ENCODE data around the gene CHAMP1. TPM values are rescaled to one million over a fixed set of nuclear protein-coding genes. Genes with fewer than 3 reads are reported as not detected.

The CHAMP1 gene
- total and polyA plus RNA-seq, 2 donors (not counting 3 experiments of a cell fraction or from before 2014, with no cell fraction given): 19.2 to 24.1 TPM

DNA sequence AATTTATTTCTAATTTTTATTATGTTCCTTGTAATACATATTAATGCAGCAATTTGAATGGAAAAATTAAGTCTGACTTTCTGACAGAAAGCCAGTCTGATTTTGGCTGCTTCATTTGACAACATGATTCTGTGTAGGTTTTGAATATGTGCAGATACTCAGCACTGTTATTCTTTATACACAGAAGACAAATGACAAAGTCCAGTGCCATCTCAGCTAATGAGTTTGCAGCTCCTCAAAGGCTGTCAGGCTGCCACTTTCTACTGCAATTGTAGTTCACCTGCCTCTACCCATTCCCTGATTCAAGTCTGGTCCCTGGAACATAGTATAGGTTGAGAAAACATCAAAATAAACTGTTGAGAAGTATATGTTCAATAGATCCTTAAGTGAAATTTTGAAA is 2.9 kb upstream of the CHAMP1 start:
- ChIA-PET POLR2A (no interaction called here), CTCF (interaction anchor here (1.4 kb wide), 1 partner anchor 26 kb away, joined by 3 read pairs; no protein-coding TSS in a partner anchor)
- DNase-seq (ENCODE audit: low read depth, low spot score): no peak
- no peaks in the 10 kb centered on the region for H4K20me1 ChIP-seq (replicated peaks; ENCODE audit: control insufficient read depth, extremely low read depth, insufficient read depth, low read length)
- no peaks in the 10 kb centered on the region for H3K27me3 ChIP-seq (ENCODE audit: control insufficient read depth in 2 of 2, insufficient read depth in 2 of 2, low read length in 2 of 2)
- intact Hi-C loops (cut with micrococcal nuclease): no loop called here
- no peak overlapping the region for H3K27ac ChIP-seq (ENCODE audit: insufficient read depth, low read depth, low read length)
- no peaks in the 10 kb centered on the region for H3K9me1 ChIP-seq (replicated peaks; ENCODE audit: control insufficient read depth, extremely low read depth, insufficient read depth, low read length)
- no peak overlapping the region for H3K4me3 ChIP-seq (replicated peaks in 1 of 3; ENCODE audit: insufficient read depth in 1 of 3, low read depth in 1 of 3, low read length in 3 of 3)
- no peak overlapping the region for H3K9ac ChIP-seq (replicated peaks; ENCODE audit: extremely low read depth, insufficient read depth, low read length)
- FAIRE-seq: no peak
- dilution Hi-C loops (cut with MboI; ENCODE audit: extremely low pct_ligation_motif_present, low sequenced_read_pairs): no loop called here
- no peak for TF ChIP-seq GATA2 (IDR thresholded peaks at IDR 0.05; ENCODE audit: insufficient read depth, insufficient read length, low read depth, low read length)
- TF ChIP-seq, protein P1, sequence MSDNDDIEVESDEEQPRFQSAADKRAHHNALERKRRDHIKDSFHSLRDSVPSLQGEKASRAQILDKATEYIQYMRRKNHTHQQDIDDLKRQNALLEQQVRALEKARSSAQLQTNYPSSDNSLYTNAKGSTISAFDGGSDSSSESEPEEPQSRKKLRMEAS (IDR thresholded peaks at IDR 0.05; ENCODE audit: insufficient read depth, insufficient read length): no peak
- TF ChIP-seq, protein P2, sequence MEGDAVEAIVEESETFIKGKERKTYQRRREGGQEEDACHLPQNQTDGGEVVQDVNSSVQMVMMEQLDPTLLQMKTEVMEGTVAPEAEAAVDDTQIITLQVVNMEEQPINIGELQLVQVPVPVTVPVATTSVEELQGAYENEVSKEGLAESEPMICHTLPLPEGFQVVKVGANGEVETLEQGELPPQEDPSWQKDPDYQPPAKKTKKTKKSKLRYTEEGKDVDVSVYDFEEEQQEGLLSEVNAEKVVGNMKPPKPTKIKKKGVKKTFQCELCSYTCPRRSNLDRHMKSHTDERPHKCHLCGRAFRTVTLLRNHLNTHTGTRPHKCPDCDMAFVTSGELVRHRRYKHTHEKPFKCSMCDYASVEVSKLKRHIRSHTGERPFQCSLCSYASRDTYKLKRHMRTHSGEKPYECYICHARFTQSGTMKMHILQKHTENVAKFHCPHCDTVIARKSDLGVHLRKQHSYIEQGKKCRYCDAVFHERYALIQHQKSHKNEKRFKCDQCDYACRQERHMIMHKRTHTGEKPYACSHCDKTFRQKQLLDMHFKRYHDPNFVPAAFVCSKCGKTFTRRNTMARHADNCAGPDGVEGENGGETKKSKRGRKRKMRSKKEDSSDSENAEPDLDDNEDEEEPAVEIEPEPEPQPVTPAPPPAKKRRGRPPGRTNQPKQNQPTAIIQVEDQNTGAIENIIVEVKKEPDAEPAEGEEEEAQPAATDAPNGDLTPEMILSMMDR (IDR thresholded peaks at IDR 0.05; ENCODE audit: extremely low read depth in 1 of 2, insufficient read depth in 1 of 2, low read depth in 1 of 2, low read length in 2 of 2): no peak
- TF ChIP-seq POLR2AphosphoS5 (IDR thresholded peaks at IDR 0.05; ENCODE audit: insufficient read depth, low read depth, low read length): no peak
- H3K79me2 ChIP-seq (ENCODE audit: control insufficient read depth, insufficient read depth, low read length): peaks cover 19% of the 10 kb centered on the region
- no peak overlapping the region for H3K4me2 ChIP-seq (ENCODE audit: insufficient read depth, low read length)
- no TSS peak for BruUV-seq (replicated peaks)
- H3K36me3 ChIP-seq (ENCODE audit: control insufficient read depth in 2 of 2, extremely low read depth in 1 of 2, insufficient read depth in 2 of 2, low read length in 2 of 2): peaks cover 2 to 4% of the 10 kb centered on the region in 2 experiments
- no peaks in the 10 kb centered on the region for H3K9me3 ChIP-seq (replicated peaks; ENCODE audit: control insufficient read depth, insufficient read depth, low read length)
- H2AFZ ChIP-seq (ENCODE audit: low read depth, low read length): no peak overlapping the region
- H3K4me1 ChIP-seq (ENCODE audit: control insufficient read depth, extremely low read depth, insufficient read depth, low read length): peaks cover 17% of the 10 kb centered on the region

DNA sequence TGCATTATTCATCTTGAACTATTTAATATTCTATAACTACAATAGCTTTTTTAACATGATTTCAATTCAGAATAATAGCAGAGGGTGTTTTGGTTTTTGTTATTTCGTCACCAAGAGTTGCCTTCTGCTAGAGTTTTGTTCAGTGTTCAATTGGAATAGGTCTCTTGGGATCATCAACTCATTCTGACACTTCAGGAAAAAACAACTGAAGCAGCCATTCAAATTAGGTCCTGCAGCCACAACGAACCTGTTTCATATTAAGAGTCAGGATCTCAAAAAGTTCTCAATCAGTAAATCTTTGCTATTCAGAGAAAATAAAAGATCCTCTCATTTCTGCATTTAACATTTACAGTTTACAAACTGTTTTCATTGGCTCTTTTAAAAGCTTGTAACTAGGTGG is 2.4 kb upstream of the CHAMP1 start:
- intact Hi-C loops (cut with micrococcal nuclease): no loop called here
- Histone ChIP-seq H3K27ac (ENCODE audit: insufficient read depth, low read depth, low read length) (no peak overlapping the region), H3K27me3 (ENCODE audit: control insufficient read depth in 2 of 2, insufficient read depth in 2 of 2, low read length in 2 of 2) (no peaks in the 10 kb centered on the region), H3K9ac (replicated peaks; ENCODE audit: extremely low read depth, insufficient read depth, low read length) (no peak overlapping the region), H3K9me1 (replicated peaks; ENCODE audit: control insufficient read depth, extremely low read depth, insufficient read depth, low read length) (no peaks in the 10 kb centered on the region), H3K36me3 (ENCODE audit: control insufficient read depth in 2 of 2, extremely low read depth in 1 of 2, insufficient read depth in 2 of 2, low read length in 2 of 2) (peaks cover 0 to 2% of the 10 kb centered on the region in 2 experiments), H3K9me3 (replicated peaks; ENCODE audit: control insufficient read depth, insufficient read depth, low read length) (no peaks in the 10 kb centered on the region), H4K20me1 (replicated peaks; ENCODE audit: control insufficient read depth, extremely low read depth, insufficient read depth, low read length) (no peaks in the 10 kb centered on the region), H3K4me1 (ENCODE audit: control insufficient read depth, extremely low read depth, insufficient read depth, low read length) (peaks cover 17% of the 10 kb centered on the region), H3K4me3 (replicated peaks in 1 of 3; ENCODE audit: insufficient read depth in 1 of 3, low read depth in 1 of 3, low read length in 3 of 3) (no peak overlapping the region), H3K79me2 (ENCODE audit: control insufficient read depth, insufficient read depth, low read length) (peaks cover 24% of the 10 kb centered on the region), H2AFZ (ENCODE audit: low read depth, low read length) (no peak overlapping the region), H3K4me2 (ENCODE audit: insufficient read depth, low read length) (no peak overlapping the region)
- no TSS peak for BruUV-seq (replicated peaks)
- FAIRE-seq (no peak), DNase-seq (ENCODE audit: low read depth, low spot score) (no peak)
- CTCF ChIA-PET: interaction anchor here (1.4 kb wide), 1 partner anchor 26 kb away, joined by 3 read pairs; no protein-coding TSS in a partner anchor
- TF ChIP-seq FOS (IDR thresholded peaks at IDR 0.05; ENCODE audit: borderline replicate concordance, insufficient read depth, low read length): no peak
- TF ChIP-seq GATA2 (IDR thresholded peaks at IDR 0.05; ENCODE audit: insufficient read depth, insufficient read length, low read depth, low read length): no peak
- no peak for TF ChIP-seq POLR2A (IDR thresholded peaks at IDR 0.05; ENCODE audit: low read depth, low read length)
- no peak for TF ChIP-seq MYC (IDR thresholded peaks at IDR 0.05; ENCODE audit: low read depth, low read length)
- no peak for TF ChIP-seq JUN (IDR thresholded peaks at IDR 0.05; ENCODE audit: borderline replicate concordance, insufficient read depth, insufficient read length, low read depth)
- no peak for TF ChIP-seq EZH2 (IDR thresholded peaks at IDR 0.05; ENCODE audit: borderline replicate concordance, low read depth, low read length, severe bottlenecking)
- TF ChIP-seq POLR2AphosphoS5 (IDR thresholded peaks at IDR 0.05; ENCODE audit: insufficient read depth, low read depth, low read length): no peak
- TF ChIP-seq, protein P2 (IDR thresholded peaks at IDR 0.05; ENCODE audit: extremely low read depth in 1 of 2, insufficient read depth in 1 of 2, low read depth in 1 of 2, low read length in 2 of 2): no peak
- TF ChIP-seq, protein P1 (IDR thresholded peaks at IDR 0.05; ENCODE audit: insufficient read depth, insufficient read length): no peak
- POLR2A ChIA-PET: no interaction called here
- dilution Hi-C loops (cut with MboI; ENCODE audit: extremely low pct_ligation_motif_present, low sequenced_read_pairs): no loop called here

Data from endothelial cell of umbilical vein (primary cell).